ENCODE data around the gene TMEM119. TPM values are rescaled to one million over a fixed set of nuclear protein-coding genes. Genes with fewer than 3 reads are reported as not detected.

TMEM119 gene
- total RNA-seq, 2 experiments from 2014 or later: 0.11 to 0.48 TPM

GRCh38 chr12:108618079-108618952 lies 20.4 kb upstream of the TMEM119 start:
- Mint-ChIP-seq H3K4me1 (peaks cover 39% of the 10 kb centered on the region), H3K4me3 (no peak overlapping the region), H3K9me3 (peaks cover 4% of the 10 kb centered on the region), H3K36me3 (peaks cover 34% of the 10 kb centered on the region), H3K27ac (peak overlapping the region; percentile 89), H3K27me3 (no peaks in the 10 kb centered on the region)
- ATAC-seq (ENCODE audit: low read depth): peak; percentile 55
- POLR2A ChIA-PET: interaction anchor here (0.8 to 9.9 kb wide), 4 partner anchors 13 to 187 kb away, joined by 3 to 156 read pairs (median 70); partner anchors contain the start of genes ISCU, SART3 and SELPLG
- peak; percentile 86 for DNase-seq

- H3K4me1 Mint-ChIP-seq: peaks cover 37% of the 10 kb centered on the region
- peak overlapping the region; percentile 76 for H3K4me3 Mint-ChIP-seq
- no peaks in the 10 kb centered on the region for H3K27me3 Mint-ChIP-seq
Measured at GRCh38 chr12:108616941-108617858, 19.3 kb upstream of the TMEM119 start.

GRCh38 chr12:108616359-108616758 lies 18.5 kb upstream of the TMEM119 start:
- POLR2A ChIA-PET: interaction anchor here (0.7 to 9.9 kb wide), 3 partner anchors 15 to 51 kb away, joined by 3 to 156 read pairs (median 135); partner anchors contain the start of genes ISCU, SART3 and SELPLG
- H3K4me1 Mint-ChIP-seq: peaks cover 44% of the 10 kb centered on the region
- H3K9me3 Mint-ChIP-seq: peaks cover 4% of the 10 kb centered on the region
- peaks cover 23% of the 10 kb centered on the region for H3K36me3 Mint-ChIP-seq
- no peak for DNase-seq
- H3K4me3 Mint-ChIP-seq: peak overlapping the region; percentile 76
- no peak for ATAC-seq (ENCODE audit: low read depth)
- H3K27me3 Mint-ChIP-seq: no peaks in the 10 kb centered on the region
- peak overlapping the region; percentile 89 for H3K27ac Mint-ChIP-seq

More at GRCh38 chr12:108616941-108617858, 19.3 kb upstream of the TMEM119 start:
- DNase-seq (peak; percentile 62), ATAC-seq (ENCODE audit: low read depth) (peak; percentile 72)
- Mint-ChIP-seq H3K27ac (peak overlapping the region; percentile 89), H3K9me3 (peaks cover 4% of the 10 kb centered on the region), H3K36me3 (peaks cover 29% of the 10 kb centered on the region)
- POLR2A ChIA-PET: interaction anchor here (0.8 to 9.9 kb wide), 5 partner anchors 15 to 188 kb away, joined by 3 to 156 read pairs (median 4); partner anchors contain the start of genes ISCU, SART3 and SELPLG

GRCh38 chr12:108615918-108616317 lies 18.0 kb upstream of the TMEM119 start:
- ATAC-seq (ENCODE audit: low read depth): no peak
- Mint-ChIP-seq H3K27ac (no peak overlapping the region), H3K9me3 (peaks cover 4% of the 10 kb centered on the region), H3K36me3 (peaks cover 19% of the 10 kb centered on the region), H3K4me3 (no peak overlapping the region), H3K27me3 (no peaks in the 10 kb centered on the region), H3K4me1 (peaks cover 40% of the 10 kb centered on the region)
- POLR2A ChIA-PET: interaction anchor here (0.7 to 9.9 kb wide), 3 partner anchors 16 to 50 kb away, joined by 3 to 156 read pairs (median 135); partner anchors contain the start of genes ISCU, SART3 and SELPLG
- no peak for DNase-seq

- Mint-ChIP-seq H3K4me3 (no peak overlapping the region), H3K27me3 (no peaks in the 10 kb centered on the region), H3K36me3 (peaks cover 18% of the 10 kb centered on the region), H3K9me3 (peaks cover 4% of the 10 kb centered on the region), H3K4me1 (peaks cover 38% of the 10 kb centered on the region), H3K27ac (no peak overlapping the region)
- DNase-seq: no peak
- POLR2A ChIA-PET: interaction anchor here (1.7 to 9.9 kb wide), 2 partner anchors 17 to 46 kb away, joined by 4 to 156 read pairs; partner anchors contain the start of gene SELPLG
- no peak for ATAC-seq (ENCODE audit: low read depth)
Measured at GRCh38 chr12:108614639-108615038, 16.8 kb upstream of the TMEM119 start.

GRCh38 chr12:108614041-108614440 lies 16.2 kb upstream of the TMEM119 start:
- Mint-ChIP-seq H3K27ac (no peak overlapping the region), H3K27me3 (no peaks in the 10 kb centered on the region), H3K36me3 (peaks cover 16% of the 10 kb centered on the region), H3K4me3 (no peak overlapping the region), H3K4me1 (peaks cover 38% of the 10 kb centered on the region), H3K9me3 (peaks cover 4% of the 10 kb centered on the region)
- POLR2A ChIA-PET: interaction anchor here (1.7 to 9.9 kb wide), 2 partner anchors 18 to 45 kb away, joined by 4 to 156 read pairs; partner anchors contain the start of gene SELPLG
- no peak for ATAC-seq (ENCODE audit: low read depth)
- no peak for DNase-seq

- POLR2A ChIA-PET: interaction anchor here (1.7 to 9.9 kb wide), 2 partner anchors 18 to 45 kb away, joined by 4 to 156 read pairs; partner anchors contain the start of gene SELPLG
- Mint-ChIP-seq H3K9me3 (peaks cover 4% of the 10 kb centered on the region), H3K27ac (no peak overlapping the region), H3K4me1 (peaks cover 37% of the 10 kb centered on the region), H3K4me3 (no peak overlapping the region), H3K36me3 (peaks cover 16% of the 10 kb centered on the region), H3K27me3 (no peaks in the 10 kb centered on the region)
- DNase-seq (no peak), ATAC-seq (ENCODE audit: low read depth) (no peak)
Measured at GRCh38 chr12:108613548-108613947, 15.7 kb upstream of the TMEM119 start.

- Mint-ChIP-seq H3K36me3 (peaks cover 16% of the 10 kb centered on the region), H3K4me1 (peaks cover 31% of the 10 kb centered on the region), H3K27ac (no peak overlapping the region), H3K27me3 (no peaks in the 10 kb centered on the region), H3K9me3 (peaks cover 4% of the 10 kb centered on the region), H3K4me3 (no peak overlapping the region)
- POLR2A ChIA-PET: interaction anchor here (0.7 kb wide), 1 partner anchor 58 kb away, joined by 3 read pairs; no protein-coding TSS in a partner anchor
- ATAC-seq (ENCODE audit: low read depth): no peak
- DNase-seq: no peak
Measured at GRCh38 chr12:108612788-108613282, 15.0 kb upstream of the TMEM119 start.

GRCh38 chr12:108611884-108612415 lies 14.1 kb upstream of the TMEM119 start:
- Mint-ChIP-seq H3K27ac (no peak overlapping the region), H3K4me3 (no peak overlapping the region), H3K4me1 (peaks cover 23% of the 10 kb centered on the region), H3K9me3 (peaks cover 4% of the 10 kb centered on the region), H3K27me3 (no peaks in the 10 kb centered on the region), H3K36me3 (peaks cover 14% of the 10 kb centered on the region)
- no peak for ATAC-seq (ENCODE audit: low read depth)
- DNase-seq: peak; percentile 51
- POLR2A ChIA-PET: interaction anchor here (0.7 kb wide), 1 partner anchor 338 kb away, joined by 3 read pairs; no protein-coding TSS in a partner anchor

GRCh38 chr12:108610856-108611605 lies 13.1 kb upstream of the TMEM119 start:
- no peak overlapping the region for H3K27ac Mint-ChIP-seq
- POLR2A ChIA-PET: interaction anchor here (0.7 kb wide), 1 partner anchor 339 kb away, joined by 3 read pairs; no protein-coding TSS in a partner anchor

GRCh38 chr12:108610336-108610815 lies 12.5 kb upstream of the TMEM119 start:
- Mint-ChIP-seq H3K36me3 (peaks cover 2% of the 10 kb centered on the region), H3K4me1 (peaks cover 19% of the 10 kb centered on the region)

More at GRCh38 chr12:108610856-108611605, 13.1 kb upstream of the TMEM119 start:
- H3K9me3 Mint-ChIP-seq: peaks cover 1% of the 10 kb centered on the region
- H3K36me3 Mint-ChIP-seq: peaks cover 5% of the 10 kb centered on the region
- peaks cover 14% of the 10 kb centered on the region for H3K4me1 Mint-ChIP-seq
- no peak overlapping the region for H3K4me3 Mint-ChIP-seq
- ATAC-seq (ENCODE audit: low read depth) (no peak), DNase-seq (no peak)
- H3K27me3 Mint-ChIP-seq: no peaks in the 10 kb centered on the region

More at GRCh38 chr12:108610336-108610815, 12.5 kb upstream of the TMEM119 start:
- H3K27me3 Mint-ChIP-seq: peaks cover under 1% of the 10 kb centered on the region
- DNase-seq (no peak), ATAC-seq (ENCODE audit: low read depth) (no peak)
- POLR2A ChIA-PET: no interaction called here
- H3K4me3 Mint-ChIP-seq: no peak overlapping the region
- H3K27ac Mint-ChIP-seq: no peak overlapping the region
- H3K9me3 Mint-ChIP-seq: peaks cover 6% of the 10 kb centered on the region
